SK-N-SH (cell line): Measurements from ENCODE around the gene CPZ. TPM values are rescaled to one million over a fixed set of nuclear protein-coding genes. Genes with fewer than 3 reads are reported as not detected.

ENCODE experiments used
- CTCF ChIA-PET: fragments of 300-600, 350-600 bp; formaldehyde crosslinking; extraction: SDS; loops from one replicate; lab custom pipeline; 2021; lab: Yijun Ruan, JAX
- POLR2A ChIA-PET: fragments of 350-600 bp; sonication (Branson Sonifier 250); formaldehyde crosslinking; extraction: SDS; loops from one replicate; lab custom pipeline; 2020; ENCODE audit warnings: antibody characterized with exemption, inconsistent platforms; lab: Yijun Ruan, JAX
- DNase-seq: peaks from one replicate; pipeline ENCODE4 v3.0.0; 2012
- H2AFZ ChIP-seq: fragments of 200-600 bp; sonication (generic); 2 replicates; pipeline ENCODE4 v1.8.1; 2016; ENCODE audit warnings: antibody characterized with exemption, mild to moderate bottlenecking, low read depth
- H3F3A ChIP-seq: fragments of 200-600 bp; sonication (generic); replicated peaks from 2 replicates; pipeline ENCODE3; 2016; ENCODE audit warnings: antibody characterized with exemption, mild to moderate bottlenecking; ENCODE audit not compliant: insufficient read depth
- H3K27ac ChIP-seq, 2 experiments: fragments of 200-500 bp in 1 of 2; fragments of 200-600 bp in 1 of 2; sonication (Bioruptor generic) in 1 of 2; sonication (generic), shearing (Covaris generic) in 1 of 2; 2 replicates each; pipeline versions ENCODE4 v1.5.1 to v1.6.1; 2014 to 2016; ENCODE audit warnings: low read depth in 2 of 2, inconsistent platforms in 1 of 2, low read length in 1 of 2, mild to moderate bottlenecking in 1 of 2, mixed read lengths in 1 of 2
- H3K27me3 ChIP-seq: fragments of 200-600 bp; sonication (generic), shearing (Covaris generic); 2 replicates; pipeline ENCODE4 v1.6.1; 2016; ENCODE audit warnings: mixed run types; ENCODE audit not compliant: insufficient read depth
- H3K36me3 ChIP-seq, 2 experiments: fragments of 200-500 bp in 1 of 2; fragments of 200-600 bp in 1 of 2; sonication (Bioruptor generic) in 1 of 2; sonication (generic) in 1 of 2; replicated peaks in 1 of 2; 2 replicates each; pipeline versions ENCODE3 to v1.5.1; 2014 to 2016; ENCODE audit warnings: low read length in 1 of 2, mild to moderate bottlenecking in 1 of 2; ENCODE audit not compliant: insufficient read depth in 2 of 2, control insufficient read depth in 1 of 2
- H3K4me1 ChIP-seq, 2 experiments: fragments of 200-500 bp in 1 of 2; fragments of 200-600 bp in 1 of 2; sonication (Bioruptor generic) in 1 of 2; sonication (generic), shearing (Covaris generic) in 1 of 2; 2 replicates each; pipeline versions ENCODE4 v1.5.1 to v1.6.1; 2014 to 2016; ENCODE audit warnings: low read depth in 1 of 2, low read length in 1 of 2, mixed run types in 1 of 2; ENCODE audit not compliant: insufficient read depth in 2 of 2, control insufficient read depth in 1 of 2
- H3K4me2 ChIP-seq: fragments of 200-600 bp; sonication (generic), shearing (Covaris generic); 2 replicates; pipeline ENCODE4 v1.6.1; 2017; ENCODE audit warnings: mixed run types
- H3K4me3 ChIP-seq, 2 experiments: fragments of 200-500 bp in 1 of 2; fragments of 200-600 bp in 1 of 2; sonication (Bioruptor generic) in 1 of 2; sonication (generic), shearing (Covaris generic) in 1 of 2; 2 replicates each; pipeline versions ENCODE4 v1.5.1 to v1.8.1; 2014 to 2016; ENCODE audit warnings: low read depth in 2 of 2, inconsistent platforms in 1 of 2, low read length in 1 of 2, mild to moderate bottlenecking in 1 of 2, mixed read lengths in 1 of 2, moderate library complexity in 1 of 2
- H3K79me2 ChIP-seq: fragments of 200-600 bp; sonication (generic); 2 replicates; pipeline ENCODE4 v1.8.1; 2017; ENCODE audit warnings: mild to moderate bottlenecking; ENCODE audit not compliant: insufficient read depth
- H3K9ac ChIP-seq: fragments of 200-600 bp; sonication (generic); 2 replicates; pipeline ENCODE4 v1.6.1; 2017; ENCODE audit warnings: mixed run types
- H3K9me2 ChIP-seq: fragments of 200-600 bp; sonication (generic); 2 replicates; pipeline ENCODE4 v1.6.1; 2017; ENCODE audit warnings: mixed run types
- H3K9me3 ChIP-seq: fragments of 200-600 bp; sonication (generic); 2 replicates; pipeline ENCODE4 v1.6.1; 2017; ENCODE audit warnings: mixed run types, mild to moderate bottlenecking, moderate library complexity
- H4K20me1 ChIP-seq: fragments of 200-600 bp; sonication (generic); 2 replicates; pipeline ENCODE4 v1.6.1; 2017; ENCODE audit warnings: mild to moderate bottlenecking, mixed run types; ENCODE audit not compliant: insufficient read depth
- EP300 ChIP-seq, 2 experiments: IDR thresholded peaks; 2 replicates each; pipeline versions ENCODE4 v1.4.0 to v1.6.1; 2012; ENCODE audit warnings: borderline replicate concordance in 1 of 2, low read depth in 1 of 2, low read length in 1 of 2
- FOXM1 ChIP-seq: IDR thresholded peaks from 2 replicates; pipeline ENCODE4 v1.4.0; 2012; ENCODE audit warnings: low read depth, mild to moderate bottlenecking
- GABPA ChIP-seq: IDR thresholded peaks from 2 replicates; pipeline ENCODE4 v1.4.0; 2012; ENCODE audit warnings: low read depth, mild to moderate bottlenecking
- JUND ChIP-seq: IDR thresholded peaks from 2 replicates; pipeline ENCODE4 v1.4.0; 2012
- MEF2A ChIP-seq: IDR thresholded peaks from 2 replicates; pipeline ENCODE4 v1.4.0; 2012; ENCODE audit warnings: low read depth, borderline replicate concordance
- NRF1 ChIP-seq: IDR thresholded peaks from 2 replicates; pipeline ENCODE4 v1.6.1; 2012; ENCODE audit warnings: low read depth, mild to moderate bottlenecking, low read length
- POLR2AphosphoS5 ChIP-seq: IDR thresholded peaks from 2 replicates; pipeline ENCODE4 v1.6.1; 2012; ENCODE audit warnings: low read depth, low read length
- RAD21 ChIP-seq: IDR thresholded peaks from 2 replicates; pipeline ENCODE4 v1.6.1; 2012; ENCODE audit warnings: mild to moderate bottlenecking, low read length
- RCOR1 ChIP-seq: fragments of 150-350 bp; IDR thresholded peaks from 2 replicates; pipeline ENCODE4 v1.6.1; 2017; ENCODE audit warnings: antibody characterized with exemption, low read length
- RFX5 ChIP-seq: IDR thresholded peaks from 2 replicates; pipeline ENCODE4 v1.6.1; 2012; ENCODE audit warnings: mild to moderate bottlenecking, improper control_type of control experiment, low read length
- TEAD4 ChIP-seq: IDR thresholded peaks from 2 replicates; pipeline ENCODE4 v1.4.0; 2012; ENCODE audit warnings: mild to moderate bottlenecking, borderline replicate concordance; ENCODE audit not compliant: insufficient read depth
- USF1 ChIP-seq: IDR thresholded peaks from 2 replicates; pipeline ENCODE4 v1.4.0; 2012; ENCODE audit warnings: low read depth, borderline replicate concordance
- WGBS: methylation state at CpG from one replicate; pipeline ENCODE4 v1.1.6; 2017; ENCODE audit warnings: low lambda C conversion rate; 5-methylcytosine and 5-hydroxymethylcytosine counted together
- polyA plus RNA-seq, 3 experiments: library from polyadenylated mRNA; depleted of rRNA; stranded (reverse); fragments of >200 nt; gene quantifications; 2 replicates each; pipeline ENCODE4 v1.2.3, GENCODE V29; 2012
- TF ChIP-seq, protein P1 (sequence below): IDR thresholded peaks from 2 replicates; pipeline ENCODE4 v1.6.1; 2012; ENCODE audit warnings: mild to moderate bottlenecking, low read depth, low read length, moderate library complexity
- TF ChIP-seq, protein P2 (sequence below): fragments of 200-600 bp; sonication (generic); IDR thresholded peaks from 2 replicates; pipeline ENCODE4 v1.6.1; 2017; ENCODE audit warnings: antibody characterized with exemption, mild to moderate bottlenecking, moderate library complexity

Gene CPZ
- polyA plus RNA-seq, 1 of the 3 experiments (the other 2 are of a cell fraction): not detected

DNA sequence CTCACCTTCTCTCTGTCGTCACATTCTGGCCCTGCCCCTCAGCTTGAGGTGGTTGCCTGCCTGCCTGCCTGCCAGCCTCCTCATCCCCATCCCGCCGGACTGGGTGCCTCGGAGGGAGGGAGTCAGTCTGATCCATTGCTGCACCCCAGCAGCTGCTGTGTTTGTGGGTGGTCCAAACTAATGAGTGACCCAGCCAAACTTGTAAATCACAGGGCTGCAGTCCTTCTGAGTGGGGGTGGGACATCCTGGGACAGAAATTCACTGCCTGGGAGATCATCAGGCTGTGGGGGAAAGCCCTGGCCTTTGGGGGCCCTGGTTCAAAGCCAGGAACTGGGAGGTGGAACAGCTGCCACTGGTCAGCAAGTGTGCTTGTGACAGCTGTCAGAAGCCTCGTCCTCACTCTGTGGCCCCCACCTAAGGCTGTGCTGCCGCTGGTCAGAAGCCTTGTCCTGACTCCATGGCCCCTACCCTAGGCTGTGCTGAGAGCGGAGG, 6.8 kb upstream of the CPZ start:
- Histone ChIP-seq H4K20me1 (no peaks in the 10 kb centered on the region), H3K4me1 (peaks cover 0 to 12% of the 10 kb centered on the region in 2 experiments; a peak in 1 of 4 replicates), H3K36me3 (no peaks in the 10 kb centered on the region), H3K27ac (no peak overlapping the region), H3K9me3 (no peaks in the 10 kb centered on the region), H3K9ac (no peak overlapping the region), H3K4me3 (no peak overlapping the region), H3F3A (no peaks in the 10 kb centered on the region), H3K27me3 (no peaks in the 10 kb centered on the region; the same call in 1 of the 2 replicates), H3K79me2 (no peaks in the 10 kb centered on the region), H2AFZ (no peak overlapping the region), H3K9me2 (no peaks in the 10 kb centered on the region), H3K4me2 (no peak overlapping the region)
- CTCF ChIA-PET: interaction anchor here (1.0 to 3.4 kb wide), 5 partner anchors 12 to 118 kb away, joined by 3 to 12 read pairs (median 9); no protein-coding TSS in a partner anchor
- POLR2A ChIA-PET: no interaction called here
- WGBS: 26% methylated on average over 5 of the region's 7 CpGs
- TF ChIP-seq JUND: no peak
- TF ChIP-seq EP300 (IDR thresholded peaks at IDR 0.05; ENCODE audit: borderline replicate concordance in 1 of 2, low read depth in 1 of 2, low read length in 1 of 2): no peak
- TF ChIP-seq USF1: no peak
- no peak for TF ChIP-seq FOXM1
- no peak for TF ChIP-seq RAD21
- TF ChIP-seq NRF1: no peak
- TF ChIP-seq, protein P1, sequence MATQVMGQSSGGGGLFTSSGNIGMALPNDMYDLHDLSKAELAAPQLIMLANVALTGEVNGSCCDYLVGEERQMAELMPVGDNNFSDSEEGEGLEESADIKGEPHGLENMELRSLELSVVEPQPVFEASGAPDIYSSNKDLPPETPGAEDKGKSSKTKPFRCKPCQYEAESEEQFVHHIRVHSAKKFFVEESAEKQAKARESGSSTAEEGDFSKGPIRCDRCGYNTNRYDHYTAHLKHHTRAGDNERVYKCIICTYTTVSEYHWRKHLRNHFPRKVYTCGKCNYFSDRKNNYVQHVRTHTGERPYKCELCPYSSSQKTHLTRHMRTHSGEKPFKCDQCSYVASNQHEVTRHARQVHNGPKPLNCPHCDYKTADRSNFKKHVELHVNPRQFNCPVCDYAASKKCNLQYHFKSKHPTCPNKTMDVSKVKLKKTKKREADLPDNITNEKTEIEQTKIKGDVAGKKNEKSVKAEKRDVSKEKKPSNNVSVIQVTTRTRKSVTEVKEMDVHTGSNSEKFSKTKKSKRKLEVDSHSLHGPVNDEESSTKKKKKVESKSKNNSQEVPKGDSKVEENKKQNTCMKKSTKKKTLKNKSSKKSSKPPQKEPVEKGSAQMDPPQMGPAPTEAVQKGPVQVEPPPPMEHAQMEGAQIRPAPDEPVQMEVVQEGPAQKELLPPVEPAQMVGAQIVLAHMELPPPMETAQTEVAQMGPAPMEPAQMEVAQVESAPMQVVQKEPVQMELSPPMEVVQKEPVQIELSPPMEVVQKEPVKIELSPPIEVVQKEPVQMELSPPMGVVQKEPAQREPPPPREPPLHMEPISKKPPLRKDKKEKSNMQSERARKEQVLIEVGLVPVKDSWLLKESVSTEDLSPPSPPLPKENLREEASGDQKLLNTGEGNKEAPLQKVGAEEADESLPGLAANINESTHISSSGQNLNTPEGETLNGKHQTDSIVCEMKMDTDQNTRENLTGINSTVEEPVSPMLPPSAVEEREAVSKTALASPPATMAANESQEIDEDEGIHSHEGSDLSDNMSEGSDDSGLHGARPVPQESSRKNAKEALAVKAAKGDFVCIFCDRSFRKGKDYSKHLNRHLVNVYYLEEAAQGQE: no peak
- TF ChIP-seq POLR2AphosphoS5: no peak
- TF ChIP-seq TEAD4: no peak
- no peak for TF ChIP-seq MEF2A
- no peak for TF ChIP-seq RFX5
- no peak for TF ChIP-seq GABPA
- no peak for TF ChIP-seq RCOR1
- TF ChIP-seq, protein P2, sequence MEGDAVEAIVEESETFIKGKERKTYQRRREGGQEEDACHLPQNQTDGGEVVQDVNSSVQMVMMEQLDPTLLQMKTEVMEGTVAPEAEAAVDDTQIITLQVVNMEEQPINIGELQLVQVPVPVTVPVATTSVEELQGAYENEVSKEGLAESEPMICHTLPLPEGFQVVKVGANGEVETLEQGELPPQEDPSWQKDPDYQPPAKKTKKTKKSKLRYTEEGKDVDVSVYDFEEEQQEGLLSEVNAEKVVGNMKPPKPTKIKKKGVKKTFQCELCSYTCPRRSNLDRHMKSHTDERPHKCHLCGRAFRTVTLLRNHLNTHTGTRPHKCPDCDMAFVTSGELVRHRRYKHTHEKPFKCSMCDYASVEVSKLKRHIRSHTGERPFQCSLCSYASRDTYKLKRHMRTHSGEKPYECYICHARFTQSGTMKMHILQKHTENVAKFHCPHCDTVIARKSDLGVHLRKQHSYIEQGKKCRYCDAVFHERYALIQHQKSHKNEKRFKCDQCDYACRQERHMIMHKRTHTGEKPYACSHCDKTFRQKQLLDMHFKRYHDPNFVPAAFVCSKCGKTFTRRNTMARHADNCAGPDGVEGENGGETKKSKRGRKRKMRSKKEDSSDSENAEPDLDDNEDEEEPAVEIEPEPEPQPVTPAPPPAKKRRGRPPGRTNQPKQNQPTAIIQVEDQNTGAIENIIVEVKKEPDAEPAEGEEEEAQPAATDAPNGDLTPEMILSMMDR: no peak
- no peak for DNase-seq
